RWPE1 (cell line): Measurements from ENCODE around the gene PLEKHA4.
A peak's percentile ranks its signal among the peaks of the same experiment; 100 is the strongest.

Experiments
- CTCF ChIA-PET: fragments of 350-600 bp; sonication (Branson Sonifier 250); formaldehyde crosslinking; extraction: SDS; loops from one replicate; lab custom pipeline; 2021; lab: Yijun Ruan, JAX
- POLR2A ChIA-PET: fragments of 400-600 bp; formaldehyde crosslinking; extraction: SDS; loops from one replicate; lab custom pipeline; 2020; ENCODE audit warnings: antibody characterized with exemption; ENCODE audit not compliant: low non-redundant PET; lab: Yijun Ruan, JAX
- DNase-seq: peaks from one replicate; pipeline ENCODE4 v3.0.0; 2012; ENCODE audit warnings: low spot score
- H3K27ac ChIP-seq: fragments of 450-650 bp; 2 replicates; pipeline ENCODE4 v1.5.1; 2017
- CTCF ChIP-seq: fragments of 450-650 bp; conservative IDR thresholded peaks from 2 replicates; pipeline ENCODE4 v1.5.1; 2017; ENCODE audit warnings: low read depth, mild to moderate bottlenecking

Gene PLEKHA4

GRCh38 chr19:48866692-48867091, 1.7 kb downstream of the PLEKHA4 start:
- DNase-seq = no peak
- H3K27ac ChIP-seq = peak overlapping the region; percentile 98; the same call in 1 of the 2 replicates
- CTCF ChIA-PET = interaction anchor here (1.4 kb wide), 1 partner anchor 24 kb away, joined by 4 read pairs; no protein-coding TSS in a partner anchor
- POLR2A ChIA-PET = no interaction called here
- no peak for TF ChIP-seq CTCF

- no peak for TF ChIP-seq CTCF
- ChIA-PET CTCF (no interaction called here), POLR2A (interaction anchor here (0.6 kb wide), 1 partner anchor 808 kb away, joined by 3 read pairs; no protein-coding TSS in a partner anchor)
- H3K27ac ChIP-seq = no peak overlapping the region
- DNase-seq = no peak
Measured at GRCh38 chr19:48862827-48863226, 5.6 kb downstream of the PLEKHA4 start.

GRCh38 chr19:48861313-48861712, 7.1 kb downstream of the PLEKHA4 start:
- ChIA-PET CTCF (no interaction called here), POLR2A (interaction anchor here (0.7 kb wide), 1 partner anchor 9 kb away, joined by 4 read pairs; no protein-coding TSS in a partner anchor)
- no peak for DNase-seq
- TF ChIP-seq CTCF = no peak
- H3K27ac ChIP-seq = peak overlapping the region; percentile 11; the same call in 1 of the 2 replicates

- DNase-seq = no peak
Measured at GRCh38 chr19:48859711-48860572, 8.5 kb downstream of the PLEKHA4 start.

GRCh38 chr19:48858984-48859710, 9.3 kb downstream of the PLEKHA4 start:
- no peak for TF ChIP-seq CTCF
- ChIA-PET CTCF (no interaction called here), POLR2A (interaction anchor here (0.7 to 1.0 kb wide), 2 partner anchors 13 to 66 kb away, joined by 3 to 6 read pairs; partner anchors contain the start of gene PPP1R15A)
- no peak for DNase-seq
- no peak overlapping the region for H3K27ac ChIP-seq

More at GRCh38 chr19:48859711-48860572, 8.5 kb downstream of the PLEKHA4 start:
- no peak for TF ChIP-seq CTCF
- CTCF ChIA-PET = interaction anchor here (0.9 kb wide), 1 partner anchor 72 kb away, joined by 3 read pairs; no protein-coding TSS in a partner anchor
- no peak overlapping the region for H3K27ac ChIP-seq
- POLR2A ChIA-PET = no interaction called here

DNA sequence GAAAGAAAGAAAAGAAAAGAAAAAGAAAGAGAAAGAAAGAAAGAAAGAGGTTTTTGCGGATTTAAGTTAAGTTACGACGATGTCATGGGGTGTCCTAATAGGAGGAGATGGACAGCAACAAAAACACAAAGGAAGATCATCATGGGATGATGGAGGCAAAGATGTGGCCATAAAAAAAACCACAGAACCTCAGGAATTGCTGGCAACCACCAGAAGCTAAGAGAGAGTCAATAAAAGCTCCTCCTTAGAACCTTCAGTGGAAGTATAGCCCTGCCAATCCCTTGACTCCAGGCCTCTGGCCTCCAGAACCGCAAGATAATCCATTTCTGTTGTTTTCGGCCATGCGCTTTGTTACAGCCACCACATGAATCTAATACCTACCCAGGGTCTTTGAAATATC, 11.5 kb downstream of the PLEKHA4 start:
- POLR2A ChIA-PET = no interaction called here
- no peak for DNase-seq
- CTCF ChIA-PET = interaction anchor here (0.6 kb wide), 1 partner anchor 240 kb away, joined by 6 read pairs; no protein-coding TSS in a partner anchor
- TF ChIP-seq CTCF = no peak
- H3K27ac ChIP-seq = no peak overlapping the region
